ENCODE results near the gene DNAJC4.
"Not testable (repeated sequence)": the region's sequence is repeated elsewhere in the genome, so short reads cannot be mapped to it uniquely, and the experiment has no call there.

Gene DNAJC4

GRCh38 chr11:64246621-64246870 lies 16.2 kb downstream of the DNAJC4 start:
- DNase-seq: not testable (repeated sequence)

GRCh38 chr11:64246871-64247728 lies 16.8 kb downstream of the DNAJC4 start, which contains the start of gene PPP1R14B:
Gene PPP1R14B (minus strand): TSS chr11:64246943. CDS start chr11:64246673, 270 bp downstream.
- peak; percentile 67 to 81 for DNase-seq

GRCh38 chr11:64247729-64248531 lies 17.6 kb downstream of the DNAJC4 start:
- no peak for DNase-seq

- no peak for DNase-seq
These were observed 18.2 kb downstream of the DNAJC4 start for GRCh38 chr11:64248578-64248977.

- no peak for DNase-seq
These were observed 18.7 kb downstream of the DNAJC4 start for GRCh38 chr11:64249038-64249437.

GRCh38 chr11:64249563-64250414 lies 19.4 kb downstream of the DNAJC4 start:
- no peak for DNase-seq

- DNase-seq: no peak
These were observed 20.2 kb downstream of the DNAJC4 start for GRCh38 chr11:64250415-64251015.

GRCh38 chr11:64251016-64251752 lies 20.8 kb downstream of the DNAJC4 start, which contains the start of gene PLCB3:
Gene PLCB3 (plus strand): TSS chr11:64251530. CDS start chr11:64251650, 120 bp downstream.
- peak in 1 of 2 experiments; percentile 35 for DNase-seq

GRCh38 chr11:64251753-64252002 lies 21.3 kb downstream of the DNAJC4 start:
- DNase-seq: no peak

GRCh38 chr11:64252003-64252872 lies 21.9 kb downstream of the DNAJC4 start:
- peak in 1 of 2 experiments; percentile 44 for DNase-seq

- no peak for DNase-seq
These were observed 22.7 kb downstream of the DNAJC4 start for GRCh38 chr11:64253043-64253442.

GRCh38 chr11:64253481-64253880 lies 23.1 kb downstream of the DNAJC4 start:
- DNase-seq: no peak

GRCh38 chr11:64254326-64254725 lies 24.0 kb downstream of the DNAJC4 start:
- no peak for DNase-seq

GRCh38 chr11:64255135-64256128 lies 25.1 kb downstream of the DNAJC4 start:
- DNase-seq: no peak

- no peak for DNase-seq
These were observed 26.0 kb downstream of the DNAJC4 start for GRCh38 chr11:64256300-64256699.

GRCh38 chr11:64258356-64258755 lies 28.0 kb downstream of the DNAJC4 start:
- DNase-seq: no peak

GRCh38 chr11:64258946-64259532 lies 28.7 kb downstream of the DNAJC4 start:
- no peak for DNase-seq

GRCh38 chr11:64259533-64260067 lies 29.3 kb downstream of the DNAJC4 start:
- DNase-seq: no peak

- DNase-seq: no peak
These were observed 29.9 kb downstream of the DNAJC4 start for GRCh38 chr11:64260147-64260708.
